ENCODE measurements around the gene LRP2BP. TPM values are rescaled to one million over a fixed set of nuclear protein-coding genes. Genes with fewer than 3 reads are reported as not detected.

Gene LRP2BP
- total RNA-seq, 1 experiment from 2014 or later: 0.26 TPM

DNA sequence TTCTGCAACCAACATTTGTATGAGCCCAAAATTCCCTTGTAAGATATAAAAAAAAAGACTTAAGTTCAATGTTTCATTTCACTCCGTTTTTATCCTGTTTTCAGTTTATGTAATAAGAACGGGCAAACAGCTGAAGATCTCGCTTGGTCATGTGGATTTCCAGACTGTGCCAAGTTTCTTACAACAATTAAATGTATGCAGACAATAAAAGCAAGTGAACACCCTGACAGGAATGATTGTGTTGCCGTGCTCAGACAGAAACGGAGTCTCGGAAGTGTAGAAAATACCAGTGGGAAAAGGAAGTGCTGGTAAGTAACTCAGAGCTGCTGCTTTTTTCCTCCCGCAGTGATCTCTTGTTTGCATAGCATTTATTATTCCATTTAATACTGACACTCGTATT, 3.7 kb upstream of the LRP2BP start:
- H3K27me3 ChIP-seq (ENCODE audit: low read length): no peaks in the 10 kb centered on the region
- no peak overlapping the region for H3K4me2 ChIP-seq (ENCODE audit: low read depth, low read length, poor library complexity, severe bottlenecking)
- peaks cover 30% of the 10 kb centered on the region for H3K4me1 ChIP-seq (ENCODE audit: low read length)
- DNase-seq: no peak
- no peak overlapping the region for H3K4me3 ChIP-seq (ENCODE audit: low read length)
- H3K9ac ChIP-seq (ENCODE audit: low read length): no peak overlapping the region
- no peaks in the 10 kb centered on the region for H3K9me2 ChIP-seq (replicated peaks; ENCODE audit: insufficient read depth, low read length)
- H2AFZ ChIP-seq (ENCODE audit: low read length): no peak overlapping the region
- H4K20me1 ChIP-seq (ENCODE audit: insufficient read depth, low read depth, low read length): no peaks in the 10 kb centered on the region
- H3K36me3 ChIP-seq (ENCODE audit: insufficient read depth, low read length): peaks cover 5% of the 10 kb centered on the region; the same call in 1 of the 2 replicates
- no peak overlapping the region for H3K27ac ChIP-seq (ENCODE audit: low read length)
- H3K79me2 ChIP-seq (ENCODE audit: low read length): no peaks in the 10 kb centered on the region; the same call in 1 of the 2 replicates
- H3K9me3 ChIP-seq (ENCODE audit: low read length): no peaks in the 10 kb centered on the region

DNA sequence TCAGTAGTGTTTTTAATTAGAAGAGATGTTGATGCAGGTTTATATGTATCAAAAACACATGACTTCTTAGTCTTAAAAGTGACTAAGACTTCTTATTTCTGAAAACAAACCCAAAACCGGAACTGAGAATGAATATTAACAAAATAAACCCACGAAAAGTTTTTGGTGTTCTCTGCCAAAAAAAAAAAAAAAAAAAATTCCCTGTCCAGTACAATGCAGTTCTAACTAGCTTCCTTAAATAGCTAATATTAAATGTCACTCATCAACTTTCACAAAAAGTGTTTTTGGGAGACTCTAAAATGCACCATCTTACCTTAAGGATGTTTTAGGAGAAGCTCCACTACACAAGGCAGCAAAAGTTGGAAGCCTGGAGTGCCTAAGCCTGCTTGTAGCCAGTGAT, 2.9 kb upstream of the LRP2BP start:
- no peak overlapping the region for H3K9ac ChIP-seq (ENCODE audit: low read length)
- no peaks in the 10 kb centered on the region; the same call in 1 of the 2 replicates for H3K79me2 ChIP-seq (ENCODE audit: low read length)
- H2AFZ ChIP-seq (ENCODE audit: low read length): no peak overlapping the region
- H3K9me3 ChIP-seq (ENCODE audit: low read length): no peaks in the 10 kb centered on the region
- no peaks in the 10 kb centered on the region for H4K20me1 ChIP-seq (ENCODE audit: insufficient read depth, low read depth, low read length)
- H3K4me3 ChIP-seq (ENCODE audit: low read length): no peak overlapping the region; the same call in 1 of the 2 replicates
- no peaks in the 10 kb centered on the region for H3K9me2 ChIP-seq (replicated peaks; ENCODE audit: insufficient read depth, low read length)
- H3K4me1 ChIP-seq (ENCODE audit: low read length): peaks cover 38% of the 10 kb centered on the region
- peaks cover 5% of the 10 kb centered on the region; the same call in 1 of the 2 replicates for H3K36me3 ChIP-seq (ENCODE audit: insufficient read depth, low read length)
- no peak overlapping the region for H3K27ac ChIP-seq (ENCODE audit: low read length)
- no peaks in the 10 kb centered on the region for H3K27me3 ChIP-seq (ENCODE audit: low read length)
- no peak overlapping the region for H3K4me2 ChIP-seq (ENCODE audit: low read depth, low read length, poor library complexity, severe bottlenecking)
- no peak for DNase-seq

DNA sequence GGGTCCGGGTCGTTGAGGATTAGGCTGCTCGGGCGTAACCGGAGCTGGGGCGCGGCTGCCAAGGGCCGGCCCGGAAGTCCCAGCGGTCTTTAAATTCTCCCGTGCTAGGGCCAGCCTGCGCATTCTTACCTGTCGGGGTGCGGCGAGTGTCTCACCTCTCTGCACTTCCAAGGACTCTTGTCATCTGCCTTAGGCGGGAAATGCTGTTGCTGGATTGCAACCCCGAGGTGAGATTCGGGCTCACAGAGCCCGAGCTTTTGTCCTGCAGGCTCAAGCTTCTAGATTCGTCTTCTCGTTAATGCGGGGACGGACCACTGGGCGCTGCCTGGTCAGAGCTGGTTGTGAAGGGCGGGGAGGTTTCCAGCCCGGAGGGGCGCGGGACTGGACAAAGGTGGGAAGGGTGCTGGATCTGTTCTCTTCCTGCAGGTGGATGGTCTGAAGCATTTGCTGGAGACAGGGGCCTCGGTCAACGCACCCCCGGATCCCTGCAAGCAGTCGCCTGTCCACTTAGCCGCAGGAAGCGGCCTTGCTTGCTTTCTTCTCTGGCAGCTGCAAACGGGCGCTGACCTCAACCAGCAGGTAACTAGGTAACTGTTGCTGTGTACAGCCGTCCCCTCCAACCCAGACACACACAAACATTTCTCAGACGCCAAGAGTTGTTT, 1.1 kb upstream of the LRP2BP start, which contains the start of gene ANKRD37:
Gene ANKRD37 (plus strand): TSS at position 118 of the 662 bp plus-strand sequence. CDS start 83 bp downstream, at position 201.
- peak within 1 kb of the TSS; percentile 74 for H3K4me3 ChIP-seq (ENCODE audit: low read length)
- H3K27me3 ChIP-seq (ENCODE audit: low read length): no peaks in the 10 kb centered on the region
- DNase-seq: no peak
- H3K27ac ChIP-seq (ENCODE audit: low read length): peak within 1 kb of the TSS; percentile 85
- H3K4me2 ChIP-seq (ENCODE audit: low read depth, low read length, poor library complexity, severe bottlenecking): peak within 1 kb of the TSS; percentile 92
- H3K9me2 ChIP-seq (replicated peaks; ENCODE audit: insufficient read depth, low read length): no peaks in the 10 kb centered on the region
- H3K4me1 ChIP-seq (ENCODE audit: low read length): peaks cover 54% of the 10 kb centered on the region
- no peaks in the 10 kb centered on the region; the same call in 1 of the 2 replicates for H3K79me2 ChIP-seq (ENCODE audit: low read length)
- peak within 1 kb of the TSS; percentile 76 for H3K9ac ChIP-seq (ENCODE audit: low read length)
- H3K9me3 ChIP-seq (ENCODE audit: low read length): no peaks in the 10 kb centered on the region
- peak within 1 kb of the TSS; percentile 36; the same call in 1 of the 2 replicates for H2AFZ ChIP-seq (ENCODE audit: low read length)
- no peaks in the 10 kb centered on the region for H4K20me1 ChIP-seq (ENCODE audit: insufficient read depth, low read depth, low read length)
- H3K36me3 ChIP-seq (ENCODE audit: insufficient read depth, low read length): peaks cover 5% of the 10 kb centered on the region; the same call in 1 of the 2 replicates

DNA sequence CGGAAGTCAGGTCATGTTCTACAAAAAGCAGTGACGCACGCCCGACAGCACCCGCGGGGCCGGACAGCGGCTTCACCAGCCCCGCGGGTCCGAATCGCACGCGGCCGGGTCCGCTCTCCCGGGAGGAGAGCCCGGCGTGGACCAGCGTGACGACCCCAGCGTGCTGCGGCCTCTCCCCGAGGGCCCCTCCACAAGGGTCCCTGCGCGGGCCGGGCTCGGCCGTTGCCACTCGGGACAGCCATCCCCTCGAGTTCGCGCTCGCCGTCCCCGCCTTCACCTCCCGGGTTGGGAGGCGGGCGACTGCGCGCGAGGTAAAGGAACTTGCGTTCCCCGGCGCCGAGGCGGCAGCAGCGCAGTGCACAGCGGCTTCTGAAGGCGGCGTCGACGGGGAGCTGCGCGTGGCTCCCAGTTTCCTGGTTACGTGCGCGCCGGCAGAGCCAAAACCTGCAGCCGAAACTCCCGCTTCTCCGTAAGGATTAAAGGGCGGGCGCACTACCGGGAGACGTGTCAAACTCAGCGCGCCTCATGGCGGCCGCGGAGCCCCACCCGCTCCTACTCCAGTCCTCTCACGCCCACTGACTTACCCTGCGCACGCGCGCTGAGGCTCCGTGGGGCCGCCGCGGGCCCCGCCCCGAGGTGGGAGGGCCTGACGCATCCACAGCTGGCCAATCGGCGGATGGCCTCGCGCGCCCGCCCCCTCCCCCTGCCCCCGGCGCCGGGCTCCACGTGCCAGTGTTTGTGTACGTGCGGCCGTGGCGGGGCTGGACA, 416 bp upstream of the LRP2BP start:
- peaks cover 5% of the 10 kb centered on the region; the same call in 1 of the 2 replicates for H3K36me3 ChIP-seq (ENCODE audit: insufficient read depth, low read length)
- H3K79me2 ChIP-seq (ENCODE audit: low read length): no peaks in the 10 kb centered on the region; the same call in 1 of the 2 replicates
- DNase-seq: peak; percentile 95
- H3K4me2 ChIP-seq (ENCODE audit: low read depth, low read length, poor library complexity, severe bottlenecking): peak overlapping the region; percentile 92
- peaks cover 57% of the 10 kb centered on the region for H3K4me1 ChIP-seq (ENCODE audit: low read length)
- H4K20me1 ChIP-seq (ENCODE audit: insufficient read depth, low read depth, low read length): no peaks in the 10 kb centered on the region
- no peaks in the 10 kb centered on the region for H3K27me3 ChIP-seq (ENCODE audit: low read length)
- peak overlapping the region; percentile 85 for H3K27ac ChIP-seq (ENCODE audit: low read length)
- H2AFZ ChIP-seq (ENCODE audit: low read length): peak overlapping the region; percentile 36; the same call in 1 of the 2 replicates
- H3K4me3 ChIP-seq (ENCODE audit: low read length): peak overlapping the region; percentile 74
- no peaks in the 10 kb centered on the region for H3K9me2 ChIP-seq (replicated peaks; ENCODE audit: insufficient read depth, low read length)
- peak overlapping the region; percentile 76 for H3K9ac ChIP-seq (ENCODE audit: low read length)
- H3K9me3 ChIP-seq (ENCODE audit: low read length): no peaks in the 10 kb centered on the region

DNA sequence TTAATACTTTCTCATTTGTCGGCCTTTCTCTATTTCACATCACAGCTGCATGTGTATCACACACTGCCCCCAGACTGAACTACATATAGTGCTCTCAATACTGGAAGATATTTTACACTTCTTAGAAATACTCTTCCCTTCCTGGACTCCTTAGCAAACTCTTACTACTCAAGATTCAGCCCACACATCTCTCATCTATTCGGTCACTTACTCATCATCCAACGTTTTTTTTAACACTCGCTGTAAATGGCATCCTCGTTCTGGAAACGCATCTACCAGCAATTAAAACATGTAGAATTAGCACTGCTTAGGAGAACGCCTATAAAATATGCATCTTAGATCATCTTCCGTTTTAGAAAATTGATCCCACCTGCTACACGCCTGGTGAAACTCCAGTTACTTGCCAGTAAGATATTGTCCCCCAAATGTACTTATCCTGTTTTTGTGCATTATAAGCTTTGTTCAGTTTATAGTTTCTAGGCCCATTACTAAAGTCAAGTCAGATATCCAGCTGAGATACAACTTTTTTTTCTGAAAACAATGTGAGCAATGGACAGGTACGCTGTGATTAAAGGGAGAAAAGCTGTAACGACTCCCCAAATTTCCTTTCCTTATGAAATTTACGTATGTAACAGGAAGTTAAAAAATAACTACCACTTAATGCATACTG, 1.0 kb downstream of the LRP2BP start:
- H3K27ac ChIP-seq (ENCODE audit: low read length): peak overlapping the region; percentile 85
- peak overlapping the region; percentile 92 for H3K4me2 ChIP-seq (ENCODE audit: low read depth, low read length, poor library complexity, severe bottlenecking)
- no peaks in the 10 kb centered on the region; the same call in 1 of the 2 replicates for H3K79me2 ChIP-seq (ENCODE audit: low read length)
- H3K27me3 ChIP-seq (ENCODE audit: low read length): no peaks in the 10 kb centered on the region
- peak overlapping the region; percentile 72 for H3K4me3 ChIP-seq (ENCODE audit: low read length)
- H2AFZ ChIP-seq (ENCODE audit: low read length): 0 out of 2 replicates have a peak overlapping the region, but pooled peaks have one; percentile 40
- no peaks in the 10 kb centered on the region for H3K9me3 ChIP-seq (ENCODE audit: low read length)
- DNase-seq: peak; percentile 49
- peaks cover 2% of the 10 kb centered on the region; the same call in 1 of the 2 replicates for H3K36me3 ChIP-seq (ENCODE audit: insufficient read depth, low read length)
- H3K9me2 ChIP-seq (replicated peaks; ENCODE audit: insufficient read depth, low read length): no peaks in the 10 kb centered on the region
- no peaks in the 10 kb centered on the region for H4K20me1 ChIP-seq (ENCODE audit: insufficient read depth, low read depth, low read length)
- peaks cover 57% of the 10 kb centered on the region for H3K4me1 ChIP-seq (ENCODE audit: low read length)
- H3K9ac ChIP-seq (ENCODE audit: low read length): peak overlapping the region; percentile 76

DNA sequence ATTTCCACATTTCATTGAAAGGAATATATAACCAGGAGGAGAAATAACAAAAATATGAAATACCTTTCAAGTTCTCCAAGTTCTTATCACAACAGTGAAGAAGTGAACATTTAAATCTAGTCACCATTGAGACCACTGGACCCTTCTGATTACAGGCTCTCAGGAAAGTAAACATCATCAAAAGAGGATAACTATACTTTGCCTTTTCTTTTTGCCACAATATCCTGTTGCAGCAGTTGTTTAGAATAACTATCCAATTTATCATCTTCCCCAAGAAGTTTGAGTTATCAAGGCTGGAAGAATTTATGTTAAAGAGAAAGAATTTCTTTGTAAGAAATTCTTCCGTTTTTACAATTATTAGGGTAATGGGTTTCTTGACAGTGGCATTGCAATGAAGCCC, 3.6 kb downstream of the LRP2BP start:
- Histone ChIP-seq H3K9me2 (replicated peaks; ENCODE audit: insufficient read depth, low read length) (no peaks in the 10 kb centered on the region), H3K9me3 (ENCODE audit: low read length) (no peaks in the 10 kb centered on the region), H3K36me3 (ENCODE audit: insufficient read depth, low read length) (no peaks in the 10 kb centered on the region), H3K4me2 (ENCODE audit: low read depth, low read length, poor library complexity, severe bottlenecking) (peak overlapping the region; percentile 29), H3K79me2 (ENCODE audit: low read length) (no peaks in the 10 kb centered on the region; the same call in 1 of the 2 replicates), H3K4me3 (ENCODE audit: low read length) (no peak overlapping the region), H3K9ac (ENCODE audit: low read length) (no peak overlapping the region), H4K20me1 (ENCODE audit: insufficient read depth, low read depth, low read length) (no peaks in the 10 kb centered on the region), H3K4me1 (ENCODE audit: low read length) (peaks cover 44% of the 10 kb centered on the region), H3K27ac (ENCODE audit: low read length) (peak overlapping the region; percentile 45), H3K27me3 (ENCODE audit: low read length) (no peaks in the 10 kb centered on the region), H2AFZ (ENCODE audit: low read length) (no peak overlapping the region)
- DNase-seq: no peak

DNA sequence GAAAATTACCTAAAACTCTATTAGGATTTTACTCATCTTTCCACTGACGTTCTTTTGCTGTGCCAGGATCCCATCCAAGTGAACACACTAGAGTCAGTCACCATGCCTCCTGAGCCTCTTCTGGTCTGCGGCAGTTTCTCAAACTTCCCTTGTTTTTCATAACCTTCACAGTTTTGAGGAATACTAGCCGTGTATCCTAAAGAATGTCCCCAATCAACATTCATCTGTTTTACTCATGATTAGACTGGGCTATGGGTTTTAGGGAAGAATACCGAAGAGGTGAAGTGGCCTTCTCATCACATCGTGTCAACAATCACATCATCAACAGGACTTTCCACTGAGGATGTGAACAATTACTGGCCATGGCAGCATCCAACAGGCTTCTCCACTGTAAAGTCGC, 4.8 kb downstream of the LRP2BP start:
- no peaks in the 10 kb centered on the region for H4K20me1 ChIP-seq (ENCODE audit: insufficient read depth, low read depth, low read length)

More for the DNA sequence above, 4.8 kb downstream of the LRP2BP start:
- Histone ChIP-seq H3K79me2 (ENCODE audit: low read length) (no peaks in the 10 kb centered on the region), H3K4me1 (ENCODE audit: low read length) (peaks cover 40% of the 10 kb centered on the region), H3K9me3 (ENCODE audit: low read length) (no peaks in the 10 kb centered on the region), H3K36me3 (ENCODE audit: insufficient read depth, low read length) (no peaks in the 10 kb centered on the region), H3K27ac (ENCODE audit: low read length) (no peak overlapping the region), H2AFZ (ENCODE audit: low read length) (no peak overlapping the region), H3K27me3 (ENCODE audit: low read length) (no peaks in the 10 kb centered on the region), H3K9ac (ENCODE audit: low read length) (no peak overlapping the region), H3K4me3 (ENCODE audit: low read length) (no peak overlapping the region), H3K9me2 (replicated peaks; ENCODE audit: insufficient read depth, low read length) (no peaks in the 10 kb centered on the region), H3K4me2 (ENCODE audit: low read depth, low read length, poor library complexity, severe bottlenecking) (no peak overlapping the region)
- no peak for DNase-seq
